Progenitor cell of endocrine pancreas (in vitro differentiated cells): ENCODE results near the gene RAVER1. TPM values are rescaled to one million over a fixed set of nuclear protein-coding genes. Genes with fewer than 3 reads are reported as not detected.
A peak's percentile ranks its signal among the peaks of the same experiment; 100 is the strongest.
"Not testable (repeated sequence)": the region's sequence is repeated elsewhere in the genome, so short reads cannot be mapped to it uniquely, and the experiment has no call there.

Experiments used
- DNase-seq: peaks from one replicate; pipeline ENCODE4 v3.0.0; 2021; ENCODE audit warnings: low spot score; ENCODE audit not compliant: unreplicated experiment
- H3K27ac Mint-ChIP-seq: 2 replicates; pipeline ENCODE4 v1.8.0; 2021; ENCODE audit warnings: mild to moderate bottlenecking, moderate library complexity, mixed read lengths
- H3K27me3 Mint-ChIP-seq: 2 replicates; pipeline ENCODE4 v1.8.0; 2021; ENCODE audit warnings: mixed read lengths
- H3K36me3 Mint-ChIP-seq: 2 replicates; pipeline ENCODE4 v1.8.0; 2022; ENCODE audit warnings: mixed read lengths; ENCODE audit not compliant: insufficient read depth
- H3K4me1 Mint-ChIP-seq: 2 replicates; pipeline ENCODE4 v1.8.0; 2021; ENCODE audit warnings: low read depth, mixed read lengths
- H3K4me3 Mint-ChIP-seq: 2 replicates; pipeline ENCODE4 v1.8.0; 2021; ENCODE audit warnings: low read depth, mild to moderate bottlenecking, moderate library complexity, mixed read lengths
- H3K9me3 Mint-ChIP-seq: 2 replicates; pipeline ENCODE4 v1.8.0; 2021; ENCODE audit warnings: low read depth, mixed read lengths
- CTCF ChIP-seq: fragments of 200-600 bp; sonication (generic); IDR thresholded peaks from one replicate; pipeline ENCODE4 v1.5.0; 2021; ENCODE audit warnings: antibody characterized with exemption, mild to moderate bottlenecking; ENCODE audit not compliant: unreplicated experiment
- long read RNA-seq: library from polyadenylated mRNA; unstranded; transcript quantifications from one replicate; pipeline ENCODE4 v2.0.0, GENCODE V29; 2020
- total RNA-seq: library from RNA; stranded (reverse); gene quantifications from 2 replicates; pipeline ENCODE4 v1.2.1, GENCODE V29; 2021

The RAVER1 gene, protein sequence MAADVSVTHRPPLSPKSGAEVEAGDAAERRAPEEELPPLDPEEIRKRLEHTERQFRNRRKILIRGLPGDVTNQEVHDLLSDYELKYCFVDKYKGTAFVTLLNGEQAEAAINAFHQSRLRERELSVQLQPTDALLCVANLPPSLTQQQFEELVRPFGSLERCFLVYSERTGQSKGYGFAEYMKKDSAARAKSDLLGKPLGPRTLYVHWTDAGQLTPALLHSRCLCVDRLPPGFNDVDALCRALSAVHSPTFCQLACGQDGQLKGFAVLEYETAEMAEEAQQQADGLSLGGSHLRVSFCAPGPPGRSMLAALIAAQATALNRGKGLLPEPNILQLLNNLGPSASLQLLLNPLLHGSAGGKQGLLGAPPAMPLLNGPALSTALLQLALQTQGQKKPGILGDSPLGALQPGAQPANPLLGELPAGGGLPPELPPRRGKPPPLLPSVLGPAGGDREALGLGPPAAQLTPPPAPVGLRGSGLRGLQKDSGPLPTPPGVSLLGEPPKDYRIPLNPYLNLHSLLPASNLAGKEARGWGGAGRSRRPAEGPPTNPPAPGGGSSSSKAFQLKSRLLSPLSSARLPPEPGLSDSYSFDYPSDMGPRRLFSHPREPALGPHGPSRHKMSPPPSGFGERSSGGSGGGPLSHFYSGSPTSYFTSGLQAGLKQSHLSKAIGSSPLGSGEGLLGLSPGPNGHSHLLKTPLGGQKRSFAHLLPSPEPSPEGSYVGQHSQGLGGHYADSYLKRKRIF
- total RNA-seq: 50.5 and 53.4 TPM in 2 replicates
- long read RNA-seq: 0 reads

- H3K27ac Mint-ChIP-seq: peak within 1 kb of the TSS; percentile 96
- peak; percentile 94 for DNase-seq
- no peak for TF ChIP-seq CTCF
- H3K4me3 Mint-ChIP-seq: peak within 1 kb of the TSS; percentile 96
- H3K4me1 Mint-ChIP-seq: peaks cover 12% of the 10 kb centered on the region
- no peaks in the 10 kb centered on the region for H3K27me3 Mint-ChIP-seq
- H3K36me3 Mint-ChIP-seq: no peaks in the 10 kb centered on the region
- H3K9me3 Mint-ChIP-seq: no peaks in the 10 kb centered on the region
Measured at GRCh38 chr19:10332965-10333757, at the start of gene RAVER1. TSS of gene RAVER1 (minus strand) at chr19:10333529. CDS start at chr19:10333507, 22 bp downstream.

DNA sequence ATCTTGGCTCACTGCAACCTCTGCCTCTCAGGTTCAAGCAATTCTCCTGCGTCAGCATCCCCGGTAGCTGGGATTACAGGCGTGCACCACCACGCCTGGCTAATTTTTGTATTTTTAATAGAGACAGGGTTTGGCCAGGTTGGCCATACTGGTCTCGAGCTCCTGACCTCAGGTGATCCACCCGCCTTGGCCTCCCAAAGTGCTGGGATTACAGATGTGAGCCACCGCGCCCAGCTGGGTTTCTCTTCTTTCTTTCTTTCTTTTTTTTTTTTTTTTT, 49.8 kb upstream of the RAVER1 start:
- H3K9me3 Mint-ChIP-seq, H3K4me3 Mint-ChIP-seq, H3K27ac Mint-ChIP-seq, DNase-seq, H3K27me3 Mint-ChIP-seq, H3K36me3 Mint-ChIP-seq, H3K4me1 Mint-ChIP-seq: not testable (repeated sequence)

DNA sequence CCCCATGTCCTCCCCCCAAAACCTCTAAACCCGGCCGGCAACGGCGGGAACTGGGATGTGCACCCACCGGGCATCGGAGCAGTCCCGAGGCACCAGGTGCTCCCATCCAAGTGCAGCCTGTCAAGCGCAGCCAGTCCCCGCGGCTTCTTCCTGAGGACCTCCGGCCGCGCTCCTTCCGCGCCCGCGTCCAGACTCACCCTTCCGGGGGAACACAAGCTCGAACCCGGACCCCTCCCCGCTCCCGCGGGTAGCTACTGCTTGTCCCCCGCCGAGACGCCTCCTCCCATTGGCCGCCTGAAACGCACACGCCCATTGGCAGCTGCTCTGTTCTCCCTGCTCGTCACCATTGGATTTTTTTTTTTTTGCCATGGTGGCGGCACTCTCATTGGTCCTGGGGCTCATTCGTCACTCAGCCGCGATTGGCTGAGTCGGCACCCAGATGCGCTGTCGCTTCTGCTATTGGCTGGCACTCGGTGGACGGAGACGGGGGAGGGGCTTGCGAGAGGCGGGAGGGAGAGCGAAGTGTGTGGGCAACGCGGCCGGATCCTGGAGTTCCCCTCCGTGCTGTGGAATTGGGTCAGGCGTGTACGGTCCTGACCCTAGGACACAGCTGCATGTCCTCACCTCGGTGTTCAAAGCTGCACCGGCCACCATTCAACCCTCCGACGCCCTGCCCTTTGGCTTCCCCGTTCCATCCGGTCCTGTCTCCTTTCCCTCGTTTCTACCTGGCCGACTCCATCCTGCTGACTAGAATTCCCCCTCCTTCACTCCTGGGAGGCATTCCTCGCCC, 47.2 kb upstream of the RAVER1 start, which contains the start of gene TYK2:
Gene TYK2 (minus strand): TSS at position 260 of the 790 bp plus-strand sequence. CDS start 2,166 bp downstream, outside the sequence.
- H3K4me3 Mint-ChIP-seq: peak within 1 kb of the TSS; percentile 91
- peak; percentile 94 for DNase-seq
- H3K27me3 Mint-ChIP-seq: no peaks in the 10 kb centered on the region
- H3K4me1 Mint-ChIP-seq: peaks cover 7% of the 10 kb centered on the region
- no peaks in the 10 kb centered on the region for H3K9me3 Mint-ChIP-seq
- H3K27ac Mint-ChIP-seq: peak within 1 kb of the TSS; percentile 98
- TF ChIP-seq CTCF: no peak
- H3K36me3 Mint-ChIP-seq: peaks cover 5% of the 10 kb centered on the region

DNA sequence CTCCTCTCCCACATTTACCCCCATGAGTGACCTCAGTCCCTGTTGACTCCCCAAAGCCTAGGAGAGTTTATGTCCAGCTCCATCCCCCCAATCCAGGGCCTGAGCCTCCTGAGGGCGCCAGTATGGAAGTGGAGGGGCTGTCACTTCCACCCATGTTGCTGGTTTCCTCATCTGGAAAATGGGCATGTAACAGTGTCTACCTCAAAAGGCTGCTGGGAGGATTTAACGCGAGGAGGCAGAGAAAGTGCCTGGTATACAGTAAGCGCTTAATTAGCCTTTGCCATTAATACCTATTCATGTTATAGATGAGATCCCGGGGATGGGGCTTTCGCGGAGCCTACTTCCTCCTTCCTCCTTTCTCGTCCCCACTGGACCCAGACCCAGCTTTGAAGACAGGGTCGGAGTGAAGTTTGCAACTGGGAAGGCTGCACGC, 46.6 kb upstream of the RAVER1 start:
- no peak for TF ChIP-seq CTCF
- Mint-ChIP-seq H3K36me3 (peaks cover 7% of the 10 kb centered on the region), H3K4me1 (peaks cover 7% of the 10 kb centered on the region), H3K27me3 (no peaks in the 10 kb centered on the region), H3K27ac (peak overlapping the region; percentile 98), H3K9me3 (no peaks in the 10 kb centered on the region), H3K4me3 (peak overlapping the region; percentile 91)
- DNase-seq: no peak

- Mint-ChIP-seq H3K36me3 (peaks cover 9% of the 10 kb centered on the region), H3K27me3 (no peaks in the 10 kb centered on the region), H3K4me1 (peaks cover 7% of the 10 kb centered on the region), H3K4me3 (no peak overlapping the region), H3K27ac (no peak overlapping the region), H3K9me3 (no peaks in the 10 kb centered on the region)
- no peak for TF ChIP-seq CTCF
- DNase-seq: no peak
Measured at GRCh38 chr19:10378124-10378523, 44.8 kb upstream of the RAVER1 start.

DNA sequence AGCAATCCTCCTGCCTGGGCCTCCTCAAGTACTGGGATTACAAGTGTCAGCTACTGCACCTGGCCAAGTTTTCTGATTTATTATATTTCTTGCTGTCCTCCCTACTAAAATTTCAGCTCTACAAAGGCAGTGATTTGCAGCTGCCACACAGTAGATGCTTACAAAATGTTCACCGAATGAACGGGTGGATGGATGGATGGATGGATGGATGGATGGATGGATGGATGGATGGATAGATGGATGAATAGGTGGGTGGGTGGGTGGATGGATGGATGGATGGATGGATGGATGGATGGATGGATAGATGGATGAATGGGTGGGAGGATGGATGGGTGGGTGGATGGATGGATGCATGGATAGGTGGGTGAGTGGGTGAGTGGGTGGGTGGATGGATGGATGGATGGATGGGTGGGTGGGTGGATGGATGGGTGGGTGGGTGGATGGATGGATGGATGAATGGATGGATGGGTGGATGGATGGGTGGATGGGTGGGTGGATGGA, 43.9 kb upstream of the RAVER1 start:
- H3K27ac Mint-ChIP-seq, H3K4me1 Mint-ChIP-seq, H3K9me3 Mint-ChIP-seq, DNase-seq, H3K4me3 Mint-ChIP-seq, H3K36me3 Mint-ChIP-seq, H3K27me3 Mint-ChIP-seq: not testable (repeated sequence)
